Measurements from ENCODE around the gene HK2.

Gene HK2

DNA sequence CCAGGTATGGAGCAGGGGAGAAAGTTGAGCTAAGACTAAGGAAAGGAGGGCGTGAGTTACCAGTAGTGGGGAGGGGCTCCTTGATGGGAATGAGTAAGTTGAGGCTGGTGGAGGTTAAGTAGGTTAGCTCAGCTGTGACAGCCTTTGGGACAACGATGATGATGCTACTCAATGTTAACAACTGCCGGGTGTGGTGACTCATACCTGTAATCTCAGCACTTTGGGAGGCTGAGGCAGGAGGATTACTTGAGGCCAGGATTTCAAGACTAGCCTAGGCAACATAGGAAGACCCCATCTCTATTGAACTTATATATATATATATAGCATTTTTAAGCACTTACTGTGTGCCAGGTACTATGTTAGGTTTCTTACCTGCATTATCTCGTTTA, 48.4 kb downstream of the HK2 start:
- peaks cover 16% of the 10 kb centered on the region for H3K4me1 ChIP-seq (ENCODE audit: control insufficient read depth, insufficient read depth, low read length)
- H3K4me3 ChIP-seq (ENCODE audit: low read length), result no peak overlapping the region
- peaks cover 98% of the 10 kb centered on the region for H3K36me3 ChIP-seq (ENCODE audit: control insufficient read depth, insufficient read depth, low read length, severe bottlenecking)
- DNase-seq (ENCODE audit: low read depth), result no peak
- H3K9ac ChIP-seq (ENCODE audit: low read length), result no peak overlapping the region
- H3K27me3 ChIP-seq (replicated peaks; ENCODE audit: control insufficient read depth, insufficient read depth, low read length), result no peaks in the 10 kb centered on the region
- no peaks in the 10 kb centered on the region for H3K9me3 ChIP-seq (ENCODE audit: control insufficient read depth, low read length)

DNA sequence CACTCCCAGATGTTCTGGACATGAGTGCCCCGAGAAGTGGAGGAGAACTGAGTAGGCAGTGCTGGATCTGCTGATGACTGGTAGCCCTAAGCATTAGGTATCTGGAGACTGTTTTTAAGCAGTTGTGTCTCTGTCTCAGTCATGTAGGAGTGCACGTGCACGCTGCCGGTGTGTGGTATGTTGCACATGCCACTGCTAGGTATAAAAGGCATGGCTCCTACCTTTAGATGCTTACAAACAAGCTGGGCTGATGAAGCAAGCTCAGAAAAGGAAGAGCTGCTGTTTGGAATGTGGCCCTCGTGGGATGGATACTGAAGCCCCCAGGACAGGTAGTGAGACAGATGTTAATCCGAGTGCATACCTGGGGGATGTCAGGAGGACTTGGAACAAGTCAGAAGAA, 49.1 kb downstream of the HK2 start:
- Histone ChIP-seq H3K9ac (ENCODE audit: low read length) (no peak overlapping the region), H3K4me1 (ENCODE audit: control insufficient read depth, insufficient read depth, low read length) (peaks cover 19% of the 10 kb centered on the region), H3K36me3 (ENCODE audit: control insufficient read depth, insufficient read depth, low read length, severe bottlenecking) (peaks cover 96% of the 10 kb centered on the region), H3K9me3 (ENCODE audit: control insufficient read depth, low read length) (no peaks in the 10 kb centered on the region), H3K27me3 (replicated peaks; ENCODE audit: control insufficient read depth, insufficient read depth, low read length) (no peaks in the 10 kb centered on the region), H3K4me3 (ENCODE audit: low read length) (no peak overlapping the region)
- DNase-seq (ENCODE audit: low read depth), result no peak

DNA sequence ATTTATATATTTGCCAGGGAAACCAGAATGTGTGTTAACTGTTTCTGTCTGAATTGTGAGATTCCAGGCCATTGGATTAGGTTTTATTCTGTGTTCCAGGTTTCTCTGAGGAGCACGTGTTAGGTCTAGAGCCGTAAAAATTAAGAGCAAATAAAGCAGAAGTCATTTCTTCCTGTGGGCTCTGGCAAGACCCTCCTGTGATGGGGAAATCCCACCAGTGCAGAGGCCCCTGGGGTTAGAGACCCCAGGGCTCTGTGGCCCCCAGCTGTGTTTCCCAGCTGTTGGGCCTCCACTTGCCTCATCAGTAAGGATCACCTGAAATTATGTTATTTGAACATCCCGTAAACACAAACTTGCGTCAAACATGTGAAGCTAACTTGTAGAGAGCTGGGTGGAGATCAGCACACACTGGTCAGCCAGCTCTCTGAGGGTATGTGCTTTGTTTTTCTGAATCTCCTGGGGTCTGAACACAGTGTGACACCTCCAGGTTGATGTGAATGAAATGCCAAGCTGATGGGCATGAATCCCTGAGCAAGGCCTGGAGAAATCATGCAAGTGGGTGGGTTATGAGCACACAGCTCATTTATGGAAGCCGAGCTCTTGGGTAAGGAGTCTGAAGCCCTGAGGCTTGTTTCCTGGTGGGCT, 50.3 kb downstream of the HK2 start:
- Histone ChIP-seq H3K36me3 (ENCODE audit: control insufficient read depth, insufficient read depth, low read length, severe bottlenecking) (peaks cover 96% of the 10 kb centered on the region), H3K27me3 (replicated peaks; ENCODE audit: control insufficient read depth, insufficient read depth, low read length) (no peaks in the 10 kb centered on the region), H3K4me1 (ENCODE audit: control insufficient read depth, insufficient read depth, low read length) (peaks cover 28% of the 10 kb centered on the region), H3K9ac (ENCODE audit: low read length) (no peak overlapping the region), H3K4me3 (ENCODE audit: low read length) (no peak overlapping the region), H3K9me3 (ENCODE audit: control insufficient read depth, low read length) (no peaks in the 10 kb centered on the region)
- no peak for DNase-seq (ENCODE audit: low read depth)

DNA sequence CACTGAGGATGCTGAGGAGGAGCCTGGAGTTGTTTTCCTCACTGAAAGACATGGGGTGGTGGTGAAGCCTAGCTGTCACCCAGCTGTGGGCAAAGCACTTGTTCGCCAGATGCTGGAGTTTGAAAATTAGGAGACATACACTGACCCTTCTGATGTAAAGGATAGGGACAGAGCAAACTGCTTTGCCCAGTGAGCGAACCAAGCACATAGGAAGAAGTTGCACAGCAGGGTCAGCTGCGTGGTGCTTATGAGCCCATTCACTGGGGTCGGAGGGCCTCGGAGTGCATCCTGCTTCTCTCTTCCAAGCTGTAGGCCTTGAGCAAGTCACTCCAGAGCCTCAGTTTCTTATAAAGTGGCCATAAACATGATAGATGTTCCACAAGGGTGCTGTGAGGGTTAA, 50.9 kb downstream of the HK2 start:
- no peaks in the 10 kb centered on the region for H3K27me3 ChIP-seq (replicated peaks; ENCODE audit: control insufficient read depth, insufficient read depth, low read length)
- no peak for DNase-seq (ENCODE audit: low read depth)
- H3K9ac ChIP-seq (ENCODE audit: low read length), result no peak overlapping the region
- H3K4me1 ChIP-seq (ENCODE audit: control insufficient read depth, insufficient read depth, low read length), result peaks cover 28% of the 10 kb centered on the region
- no peaks in the 10 kb centered on the region for H3K9me3 ChIP-seq (ENCODE audit: control insufficient read depth, low read length)
- no peak overlapping the region for H3K4me3 ChIP-seq (ENCODE audit: low read length)
- H3K36me3 ChIP-seq (ENCODE audit: control insufficient read depth, insufficient read depth, low read length, severe bottlenecking), result peaks cover 96% of the 10 kb centered on the region

DNA sequence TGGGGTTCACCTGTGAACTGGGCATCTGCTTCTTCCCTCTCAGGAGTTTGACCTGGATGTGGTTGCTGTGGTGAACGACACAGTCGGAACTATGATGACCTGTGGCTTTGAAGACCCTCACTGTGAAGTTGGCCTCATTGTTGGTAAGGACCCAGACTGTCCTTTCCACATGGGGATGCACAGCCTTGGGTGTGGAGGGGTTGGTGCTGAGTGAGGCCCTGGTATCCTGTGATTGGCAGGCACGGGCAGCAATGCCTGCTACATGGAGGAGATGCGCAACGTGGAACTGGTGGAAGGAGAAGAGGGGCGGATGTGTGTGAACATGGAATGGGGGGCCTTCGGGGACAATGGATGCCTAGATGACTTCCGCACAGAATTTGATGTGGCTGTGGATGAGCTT, 52.3 kb downstream of the HK2 start:
- DNase-seq (ENCODE audit: low read depth), result no peak
- H3K27me3 ChIP-seq (replicated peaks; ENCODE audit: control insufficient read depth, insufficient read depth, low read length), result no peaks in the 10 kb centered on the region
- H3K4me3 ChIP-seq (ENCODE audit: low read length), result no peak overlapping the region
- H3K9ac ChIP-seq (ENCODE audit: low read length), result peak overlapping the region; percentile 51
- peaks cover 28% of the 10 kb centered on the region for H3K4me1 ChIP-seq (ENCODE audit: control insufficient read depth, insufficient read depth, low read length)
- H3K9me3 ChIP-seq (ENCODE audit: control insufficient read depth, low read length), result no peaks in the 10 kb centered on the region
- H3K36me3 ChIP-seq (ENCODE audit: control insufficient read depth, insufficient read depth, low read length, severe bottlenecking), result peaks cover 96% of the 10 kb centered on the region

DNA sequence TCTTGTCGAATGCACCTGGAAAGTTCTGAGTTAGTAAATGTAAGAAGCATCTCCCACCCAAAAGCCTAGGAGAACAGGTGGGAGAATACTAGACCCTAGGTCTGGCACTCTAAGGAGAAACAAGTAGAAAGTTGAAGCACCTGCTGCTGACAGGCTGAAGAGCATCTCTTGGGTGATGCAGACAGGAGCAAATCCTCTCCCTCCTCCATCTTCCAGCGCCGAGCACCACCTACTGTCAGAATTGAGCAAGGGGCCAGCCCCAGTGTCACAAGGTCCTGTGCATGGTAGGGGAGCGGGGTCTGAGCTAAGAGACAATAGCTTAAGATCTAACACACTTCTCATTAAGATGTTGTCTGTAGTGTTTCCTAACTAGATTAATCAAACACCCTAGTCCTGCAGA, 52.9 kb downstream of the HK2 start:
- Histone ChIP-seq H3K9me3 (ENCODE audit: control insufficient read depth, low read length) (no peaks in the 10 kb centered on the region), H3K4me1 (ENCODE audit: control insufficient read depth, insufficient read depth, low read length) (peaks cover 28% of the 10 kb centered on the region), H3K27me3 (replicated peaks; ENCODE audit: control insufficient read depth, insufficient read depth, low read length) (no peaks in the 10 kb centered on the region), H3K9ac (ENCODE audit: low read length) (peak overlapping the region; percentile 51), H3K36me3 (ENCODE audit: control insufficient read depth, insufficient read depth, low read length, severe bottlenecking) (peaks cover 96% of the 10 kb centered on the region), H3K4me3 (ENCODE audit: low read length) (no peak overlapping the region)
- no peak for DNase-seq (ENCODE audit: low read depth)

DNA sequence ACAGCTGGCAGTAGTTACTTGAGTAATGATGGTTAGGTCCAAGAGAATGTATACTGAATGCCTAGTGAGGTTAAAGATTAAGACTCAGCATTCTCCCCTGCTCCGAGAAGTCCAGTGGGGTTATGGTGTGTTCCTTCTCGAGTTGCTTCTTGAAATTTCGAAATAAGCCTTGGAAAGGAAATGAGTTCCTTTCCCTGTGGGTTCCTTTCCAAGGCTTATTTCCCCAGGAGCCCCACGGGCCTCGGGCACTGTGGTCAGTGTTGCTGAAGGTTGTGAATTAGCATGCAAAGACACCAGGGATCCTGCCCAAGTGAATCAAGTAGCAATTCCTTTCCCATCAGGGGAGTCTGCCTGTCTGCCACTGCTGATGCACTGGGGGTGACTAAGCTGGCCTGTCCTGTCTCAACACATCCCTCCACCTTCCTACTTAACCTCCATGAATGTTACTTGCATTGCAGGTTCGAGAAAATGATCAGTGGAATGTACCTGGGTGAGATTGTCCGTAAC, 53.6 kb downstream of the HK2 start:
- peaks cover 95% of the 10 kb centered on the region for H3K36me3 ChIP-seq (ENCODE audit: control insufficient read depth, insufficient read depth, low read length, severe bottlenecking)
- H3K4me3 ChIP-seq (ENCODE audit: low read length), result peak overlapping the region; percentile 16

DNA sequence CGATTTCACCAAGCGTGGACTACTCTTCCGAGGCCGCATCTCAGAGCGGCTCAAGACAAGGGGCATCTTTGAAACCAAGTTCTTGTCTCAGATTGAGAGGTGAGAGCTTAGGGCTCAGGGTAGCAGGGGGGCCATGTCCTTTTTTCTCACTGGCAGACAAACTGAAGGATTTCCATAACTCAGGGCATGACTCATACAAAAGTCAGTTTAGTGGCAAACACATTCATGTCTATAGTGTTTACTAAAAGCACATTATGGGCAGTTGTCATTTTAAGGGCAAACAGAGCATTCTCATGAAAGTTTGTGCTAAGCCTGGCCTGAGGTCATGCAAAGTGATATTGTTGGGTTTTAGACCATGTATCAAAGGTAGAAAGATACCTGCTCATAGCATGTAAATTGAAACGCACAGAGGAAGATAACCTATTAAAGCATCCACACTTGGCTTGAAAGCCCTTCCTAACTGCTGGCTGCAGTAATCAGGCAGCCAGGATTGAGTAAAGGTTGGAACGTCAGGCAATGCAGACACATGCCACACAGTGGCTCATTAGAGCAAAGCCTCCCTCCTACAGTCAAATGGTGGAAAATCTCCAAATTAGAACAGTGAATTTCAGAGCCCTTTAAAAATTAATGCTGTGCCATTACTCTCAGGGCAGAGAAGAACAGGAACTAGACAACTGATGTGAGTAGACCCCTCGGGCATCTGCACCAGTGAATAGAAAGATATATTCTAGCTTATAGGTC, 54.2 kb downstream of the HK2 start:
- H3K36me3 ChIP-seq (ENCODE audit: control insufficient read depth, insufficient read depth, low read length, severe bottlenecking), result peaks cover 92% of the 10 kb centered on the region

More for the DNA sequence above, 53.6 kb downstream of the HK2 start:
- Histone ChIP-seq H3K27me3 (replicated peaks; ENCODE audit: control insufficient read depth, insufficient read depth, low read length) (no peaks in the 10 kb centered on the region), H3K4me1 (ENCODE audit: control insufficient read depth, insufficient read depth, low read length) (peaks cover 33% of the 10 kb centered on the region), H3K9me3 (ENCODE audit: control insufficient read depth, low read length) (no peaks in the 10 kb centered on the region), H3K9ac (ENCODE audit: low read length) (peak overlapping the region; percentile 53)
- DNase-seq (ENCODE audit: low read depth), result peak; percentile 86

DNA sequence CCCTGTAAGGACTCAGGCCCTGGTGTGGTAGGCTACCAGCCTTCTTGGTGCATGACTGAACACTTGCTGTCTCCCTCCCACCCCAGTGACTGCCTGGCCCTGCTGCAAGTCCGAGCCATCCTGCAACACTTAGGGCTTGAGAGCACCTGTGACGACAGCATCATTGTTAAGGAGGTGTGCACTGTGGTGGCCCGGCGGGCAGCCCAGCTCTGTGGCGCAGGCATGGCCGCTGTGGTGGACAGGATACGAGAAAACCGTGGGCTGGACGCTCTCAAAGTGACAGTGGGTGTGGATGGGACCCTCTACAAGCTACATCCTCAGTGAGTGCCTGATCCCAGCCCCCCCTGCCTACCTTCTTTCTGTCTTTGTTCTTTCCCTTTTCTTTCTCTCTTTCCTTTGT, 55.2 kb downstream of the HK2 start:
- H3K4me3 ChIP-seq (ENCODE audit: low read length), result no peak overlapping the region
- no peak overlapping the region for H3K9ac ChIP-seq (ENCODE audit: low read length)
- peaks cover 81% of the 10 kb centered on the region for H3K36me3 ChIP-seq (ENCODE audit: control insufficient read depth, insufficient read depth, low read length, severe bottlenecking)
- DNase-seq (ENCODE audit: low read depth), result no peak
- H3K9me3 ChIP-seq (ENCODE audit: control insufficient read depth, low read length), result no peaks in the 10 kb centered on the region
- H3K27me3 ChIP-seq (replicated peaks; ENCODE audit: control insufficient read depth, insufficient read depth, low read length), result no peaks in the 10 kb centered on the region
- peaks cover 49% of the 10 kb centered on the region for H3K4me1 ChIP-seq (ENCODE audit: control insufficient read depth, insufficient read depth, low read length)

More for the DNA sequence above, 54.2 kb downstream of the HK2 start:
- Histone ChIP-seq H3K4me3 (ENCODE audit: low read length) (peak overlapping the region; percentile 16), H3K27me3 (replicated peaks; ENCODE audit: control insufficient read depth, insufficient read depth, low read length) (no peaks in the 10 kb centered on the region), H3K4me1 (ENCODE audit: control insufficient read depth, insufficient read depth, low read length) (peaks cover 39% of the 10 kb centered on the region), H3K9me3 (ENCODE audit: control insufficient read depth, low read length) (no peaks in the 10 kb centered on the region), H3K9ac (ENCODE audit: low read length) (peak overlapping the region; percentile 53)
- peak; percentile 61 for DNase-seq (ENCODE audit: low read depth)

DNA sequence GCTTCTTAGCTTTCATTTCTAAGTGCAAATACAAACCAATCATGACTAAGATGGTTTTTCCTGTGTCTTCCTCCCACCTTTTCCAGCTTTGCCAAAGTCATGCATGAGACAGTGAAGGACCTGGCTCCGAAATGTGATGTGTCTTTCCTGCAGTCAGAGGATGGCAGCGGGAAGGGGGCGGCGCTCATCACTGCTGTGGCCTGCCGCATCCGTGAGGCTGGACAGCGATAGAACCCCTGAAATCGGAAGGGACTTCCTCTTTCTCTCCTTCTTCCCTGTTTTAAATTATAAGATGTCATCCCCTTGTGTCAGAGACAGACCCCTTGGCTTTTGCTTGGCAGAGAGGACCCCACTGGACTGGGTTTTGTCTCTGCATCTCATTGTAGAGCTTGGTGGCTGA, 56.8 kb downstream of the HK2 start:
- DNase-seq (ENCODE audit: low read depth), result no peak

DNA sequence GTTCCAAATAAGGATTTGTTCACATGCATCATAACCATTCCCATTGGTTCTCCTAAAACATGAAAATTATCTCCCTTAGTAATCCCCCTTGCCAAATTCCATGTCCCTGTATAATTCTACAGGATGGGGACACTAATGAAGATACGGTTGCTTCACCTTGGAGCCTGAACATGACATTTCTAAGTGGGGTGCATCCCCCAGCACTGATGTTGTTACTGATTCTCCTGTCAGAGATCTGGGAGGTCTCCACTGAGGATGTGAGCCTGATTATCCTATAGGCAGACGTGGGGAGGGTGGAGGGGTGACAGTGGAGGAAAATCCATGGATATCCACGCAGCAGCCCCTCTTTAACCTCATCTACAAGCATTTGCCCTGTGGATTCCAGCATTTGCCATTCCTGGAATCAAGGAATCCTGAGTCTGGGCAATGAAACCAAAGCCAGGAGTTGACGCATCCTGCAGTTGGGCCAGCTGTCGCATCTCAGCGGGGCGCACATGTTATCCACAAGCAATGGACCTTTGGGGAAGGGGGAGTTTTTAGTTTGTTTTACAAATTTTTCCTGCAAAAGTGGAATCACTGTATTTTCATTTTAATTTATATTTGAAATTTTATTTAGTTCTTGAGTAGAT, 57.3 kb downstream of the HK2 start:
- Histone ChIP-seq H3K4me3 (ENCODE audit: low read length) (no peak overlapping the region), H3K4me1 (ENCODE audit: control insufficient read depth, insufficient read depth, low read length) (peaks cover 62% of the 10 kb centered on the region), H3K9ac (ENCODE audit: low read length) (no peak overlapping the region), H3K36me3 (ENCODE audit: control insufficient read depth, insufficient read depth, low read length, severe bottlenecking) (peaks cover 74% of the 10 kb centered on the region), H3K27me3 (replicated peaks; ENCODE audit: control insufficient read depth, insufficient read depth, low read length) (no peaks in the 10 kb centered on the region), H3K9me3 (ENCODE audit: control insufficient read depth, low read length) (no peaks in the 10 kb centered on the region)
- no peak for DNase-seq (ENCODE audit: low read depth)

More for the DNA sequence above, 56.8 kb downstream of the HK2 start:
- Histone ChIP-seq H3K9me3 (ENCODE audit: control insufficient read depth, low read length) (no peaks in the 10 kb centered on the region), H3K36me3 (ENCODE audit: control insufficient read depth, insufficient read depth, low read length, severe bottlenecking) (peaks cover 74% of the 10 kb centered on the region), H3K4me1 (ENCODE audit: control insufficient read depth, insufficient read depth, low read length) (peaks cover 63% of the 10 kb centered on the region), H3K9ac (ENCODE audit: low read length) (no peak overlapping the region), H3K27me3 (replicated peaks; ENCODE audit: control insufficient read depth, insufficient read depth, low read length) (no peaks in the 10 kb centered on the region), H3K4me3 (ENCODE audit: low read length) (no peak overlapping the region)
